ENCODE data around the gene WDFY2.
A peak's percentile ranks its signal among the peaks of the same experiment; 100 is the strongest.
"Not testable (repeated sequence)": the region's sequence is repeated elsewhere in the genome, so short reads cannot be mapped to it uniquely, and the experiment has no call there.

WDFY2 gene

DNA sequence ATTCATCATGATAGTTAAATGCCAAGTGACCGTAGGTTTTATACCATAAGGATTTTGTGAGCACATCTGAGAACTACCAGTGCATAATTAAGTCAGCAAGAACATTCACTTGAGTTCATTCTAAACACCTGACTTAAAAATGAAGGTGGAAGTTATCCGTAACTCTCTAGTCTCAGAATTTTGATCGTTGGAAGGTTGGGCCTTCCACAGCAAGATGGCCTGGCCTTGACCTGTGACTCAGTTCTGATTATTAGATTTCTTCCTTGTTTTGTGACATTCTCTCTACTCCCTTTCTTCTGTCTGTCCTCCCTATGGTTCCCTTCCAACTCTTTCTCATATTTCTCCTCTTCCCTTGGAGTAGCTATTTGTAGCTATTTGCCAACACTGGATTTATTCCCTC is 20.0 kb upstream of the WDFY2 start:
- DNase-seq (ENCODE audit: low read depth): no peak

DNA sequence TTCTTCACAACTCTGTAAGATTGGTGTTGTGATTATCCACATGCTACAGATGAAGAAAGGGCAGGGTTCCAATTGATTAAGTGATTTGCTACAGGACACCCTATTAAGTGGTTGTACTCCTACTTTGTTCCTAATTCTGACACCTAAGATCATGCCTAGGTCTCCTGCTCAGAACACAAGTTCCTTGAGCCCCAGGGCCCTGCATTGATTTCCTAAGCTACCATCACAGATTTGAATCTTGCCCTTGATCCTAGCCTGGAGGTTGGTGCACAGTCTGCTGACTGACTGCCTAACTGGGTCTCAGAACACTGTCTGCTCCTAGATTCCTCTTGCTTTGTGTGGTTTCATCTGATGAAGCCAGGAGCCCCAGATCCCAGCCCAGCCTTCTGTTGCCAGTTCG is 19.6 kb upstream of the WDFY2 start:
- no peak for DNase-seq (ENCODE audit: low read depth)

DNA sequence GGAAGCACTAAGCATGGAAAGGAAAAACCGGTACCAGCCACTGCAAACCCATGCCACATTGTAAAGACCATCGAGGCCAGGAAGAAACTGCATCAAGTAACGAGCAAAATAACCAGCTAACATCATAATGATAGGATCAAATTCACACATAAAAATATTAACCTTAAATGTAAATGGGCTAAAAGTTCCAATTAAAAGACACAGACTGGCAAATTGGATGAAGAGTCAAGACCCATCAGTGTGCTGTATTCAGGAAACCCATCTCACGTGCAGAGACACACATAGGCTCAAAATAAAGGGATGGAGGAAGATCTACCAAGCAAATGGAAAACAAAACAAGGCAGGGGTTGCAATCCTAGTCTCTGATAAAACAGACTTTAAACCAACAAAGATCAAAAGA is 15.3 kb upstream of the WDFY2 start:
- not testable (repeated sequence) for DNase-seq (ENCODE audit: low read depth)

DNA sequence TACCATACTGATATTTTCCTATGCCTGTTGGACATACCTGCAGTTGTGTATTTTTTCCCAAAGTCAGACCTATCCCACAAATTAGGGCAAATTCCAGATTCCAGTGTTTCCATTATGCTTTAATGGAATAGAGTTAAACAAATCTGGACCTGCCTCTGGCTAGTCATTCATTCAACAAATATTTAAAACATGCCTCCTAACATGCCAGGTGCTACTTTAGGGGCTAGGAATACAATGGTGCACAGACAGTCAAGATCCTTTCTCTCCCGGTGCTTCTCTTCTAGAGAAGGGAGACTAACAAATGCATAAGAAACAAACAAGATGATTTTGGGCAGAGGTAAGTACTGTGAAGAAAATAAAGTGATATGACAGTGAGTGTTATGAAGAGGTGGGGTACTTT is 7.5 kb upstream of the WDFY2 start:
- no peak for DNase-seq (ENCODE audit: low read depth)

DNA sequence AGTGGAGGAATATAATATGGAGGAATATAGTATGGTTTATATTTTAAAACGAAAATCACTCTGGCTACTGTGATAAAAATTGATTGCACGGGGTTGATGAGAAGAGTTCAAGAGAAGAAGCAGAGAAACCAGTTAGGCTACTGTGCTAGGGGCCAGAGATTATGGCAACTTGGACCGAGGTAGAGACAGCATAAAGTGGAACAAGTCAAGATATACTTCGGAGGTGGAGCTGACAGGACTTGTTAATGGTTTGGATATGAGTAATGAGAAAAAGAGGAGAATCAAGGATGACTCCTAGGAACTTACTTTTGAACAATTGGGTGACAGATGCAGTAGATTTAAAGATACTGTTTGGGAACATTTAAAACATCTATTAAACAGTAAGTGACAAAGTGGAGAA is 6.6 kb upstream of the WDFY2 start:
- no peak for DNase-seq (ENCODE audit: low read depth)

DNA sequence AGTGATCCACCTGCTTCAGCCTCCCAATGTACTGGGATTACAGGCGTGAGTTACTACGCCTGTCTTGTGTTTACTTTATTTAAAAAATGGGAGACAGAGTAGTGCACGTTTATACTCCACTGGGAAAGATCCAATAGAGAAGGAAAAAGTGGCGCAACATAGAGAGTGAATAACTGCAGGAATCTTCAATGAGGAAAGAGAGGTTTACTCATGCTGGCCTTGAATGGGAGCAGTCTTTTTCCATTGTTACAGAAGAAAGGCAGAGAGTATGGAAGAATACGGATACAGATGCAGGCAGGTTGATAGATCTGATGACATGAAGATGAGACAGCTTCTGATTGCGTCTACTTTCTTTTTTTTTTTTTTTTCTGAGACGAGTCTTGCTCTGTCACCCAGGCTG is 4.6 kb upstream of the WDFY2 start:
- no peak for DNase-seq (ENCODE audit: low read depth)

DNA sequence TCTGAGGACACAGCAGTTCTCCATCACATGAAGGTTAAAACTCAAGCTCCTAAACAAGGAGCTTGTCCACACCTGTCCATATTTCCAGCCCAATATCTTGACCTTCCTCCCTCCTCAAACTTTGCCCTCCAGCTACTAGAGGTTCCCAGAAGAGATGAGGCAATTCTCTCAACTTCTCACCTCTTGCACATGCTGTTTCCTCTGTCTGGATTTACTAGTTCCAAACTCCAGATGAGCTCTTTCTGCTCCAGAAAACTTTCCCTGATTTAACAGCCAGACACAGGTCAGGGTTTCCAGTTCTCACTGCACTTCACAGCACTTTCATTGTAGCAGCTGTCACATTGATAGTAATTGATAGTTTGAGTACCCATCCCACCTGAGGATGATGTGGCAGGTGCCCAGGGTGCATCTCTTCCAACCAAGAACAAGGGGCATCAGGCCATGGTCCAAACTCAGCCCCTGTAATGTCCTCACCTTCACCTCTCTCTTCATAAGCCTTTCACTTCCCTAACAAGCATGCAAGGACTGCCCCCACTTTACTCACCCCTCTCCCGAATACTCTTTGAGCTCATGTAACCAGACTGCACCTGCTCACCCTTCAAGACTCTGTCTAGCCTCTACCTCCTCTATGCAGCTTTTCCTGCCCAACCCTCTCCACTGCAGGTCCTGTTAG is 3.0 kb upstream of the WDFY2 start:
- no peak for DNase-seq (ENCODE audit: low read depth)

DNA sequence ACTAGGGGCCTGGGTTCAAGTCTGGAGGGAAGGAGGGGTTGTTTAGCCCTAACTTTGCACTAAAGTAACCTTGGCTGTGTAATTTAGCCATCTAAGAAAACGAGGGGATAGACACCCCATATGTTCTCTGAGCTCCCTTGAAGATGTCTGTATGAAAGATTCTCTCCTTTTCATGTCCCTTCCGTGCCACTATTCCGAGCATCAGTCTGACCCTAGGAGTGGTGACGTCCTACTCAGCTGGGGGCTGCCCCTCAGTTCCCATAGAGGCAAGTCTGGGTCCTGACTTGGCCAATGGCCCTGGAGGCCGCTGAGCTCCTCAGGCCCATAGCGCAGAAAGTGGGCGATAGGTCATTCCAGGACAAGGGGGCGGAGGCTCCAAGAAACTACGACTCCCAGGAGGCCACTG is 790 bp upstream of the WDFY2 start:
- no peak for DNase-seq (ENCODE audit: low read depth)

DNA sequence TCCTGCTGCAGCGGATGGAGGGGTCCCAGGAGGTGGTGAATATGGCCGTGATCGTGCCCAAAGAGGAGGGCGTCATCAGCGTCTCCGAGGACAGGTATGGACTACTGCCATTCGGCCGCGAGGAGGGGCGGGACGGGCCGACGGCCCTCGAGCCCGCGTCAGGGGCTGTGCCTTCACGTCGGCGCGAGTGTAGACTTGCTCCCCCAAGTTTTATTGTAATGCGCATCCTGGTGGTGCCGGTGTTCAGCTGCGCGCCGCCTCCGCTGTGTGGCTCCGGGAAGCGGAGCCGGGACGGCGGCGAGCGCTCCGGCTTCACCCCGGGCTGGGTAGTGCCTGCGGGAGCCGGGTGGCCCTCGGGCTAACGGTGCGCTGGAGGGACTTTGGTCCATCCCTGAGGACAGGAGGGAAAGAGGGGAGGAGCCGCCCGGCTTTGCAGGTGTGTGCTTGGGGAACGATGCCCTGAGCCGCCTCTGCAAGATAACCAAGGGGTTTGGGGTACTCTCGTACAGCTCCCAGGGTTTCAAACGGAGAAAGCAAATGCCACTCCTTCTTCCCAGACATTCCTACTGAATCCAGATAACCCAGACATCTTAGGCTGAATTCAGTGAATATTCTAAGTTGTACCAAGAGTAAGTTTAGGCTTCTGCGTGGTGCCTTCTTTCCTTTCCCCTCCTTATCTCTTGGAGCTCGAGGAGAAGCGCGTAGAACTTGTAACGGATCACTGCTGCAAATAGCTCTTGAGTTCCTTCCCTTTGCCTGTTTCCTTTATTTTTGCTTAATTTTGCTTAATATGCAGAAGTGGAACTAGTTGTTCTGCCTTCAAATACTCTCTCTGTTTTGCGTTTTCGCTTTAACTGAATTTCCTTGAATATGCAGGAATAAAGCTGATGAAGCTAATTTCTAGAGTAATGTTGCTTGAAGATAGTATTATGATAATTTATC is 740 bp downstream of the WDFY2 start:
- DNase-seq (ENCODE audit: low read depth): peak; percentile 44

DNA sequence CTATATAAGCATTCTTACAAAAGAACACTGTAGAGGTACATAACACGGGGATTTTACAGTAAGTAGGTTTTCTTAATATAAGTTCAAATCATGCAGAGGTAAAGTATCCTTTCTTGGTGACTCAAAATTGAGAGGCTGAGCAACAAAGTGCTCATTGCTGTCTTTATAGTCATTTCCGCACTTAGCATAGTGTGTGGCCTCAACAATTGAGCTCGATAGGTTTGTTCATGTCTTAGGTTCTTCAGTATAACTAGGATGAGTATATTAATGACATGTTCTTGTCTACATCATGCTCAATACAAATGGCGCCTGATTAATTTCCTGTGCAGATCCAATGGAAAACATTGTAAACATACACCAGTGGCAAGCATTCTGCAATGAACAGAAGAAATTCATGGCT is 1.4 kb downstream of the WDFY2 start:
- DNase-seq (ENCODE audit: low read depth): no peak

DNA sequence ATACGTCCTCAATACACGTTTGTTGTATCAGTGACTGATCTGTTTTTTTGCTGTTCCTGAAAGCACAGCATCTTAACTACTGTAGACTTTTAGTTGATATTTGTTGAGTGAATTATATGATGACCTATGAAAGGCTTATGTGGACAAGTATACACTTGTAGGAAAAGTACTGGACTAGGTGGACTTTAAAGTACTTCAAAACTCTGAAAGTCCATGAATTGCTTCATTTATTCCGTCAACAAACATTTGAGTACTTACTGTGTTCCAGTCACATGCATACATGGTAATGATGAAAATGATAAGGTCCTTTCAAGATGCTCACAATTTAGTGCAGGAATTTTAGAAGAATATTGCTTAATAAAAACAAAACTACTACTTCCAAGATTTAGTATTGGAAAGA is 3.1 kb downstream of the WDFY2 start:
- DNase-seq (ENCODE audit: low read depth): no peak

DNA sequence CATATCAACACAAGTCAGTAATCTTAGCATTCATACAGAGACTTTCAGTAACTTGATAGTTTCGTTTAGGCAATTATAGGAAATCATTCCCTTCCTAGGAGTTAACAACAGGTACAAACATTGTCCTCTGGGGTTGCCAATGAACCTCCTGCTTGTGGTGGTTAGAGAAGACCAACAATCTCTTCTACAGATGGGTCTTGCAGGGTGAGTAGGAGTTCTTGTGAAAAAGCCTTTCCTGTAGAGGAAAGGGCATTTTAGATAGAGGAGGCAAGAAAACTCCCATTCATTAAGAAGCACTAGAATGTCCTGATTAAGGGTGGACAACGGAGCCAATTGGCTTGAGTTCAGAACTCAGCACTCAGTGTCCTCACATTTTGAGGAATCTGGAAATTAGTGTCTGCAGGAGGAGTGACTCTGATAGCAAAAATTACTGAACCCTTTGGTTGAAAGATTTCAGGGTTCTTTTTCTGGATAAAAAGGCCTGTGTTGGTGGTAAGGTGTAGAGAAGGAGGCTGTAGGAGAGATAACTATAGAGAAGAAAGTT is 4.2 kb downstream of the WDFY2 start:
- DNase-seq (ENCODE audit: low read depth): no peak

DNA sequence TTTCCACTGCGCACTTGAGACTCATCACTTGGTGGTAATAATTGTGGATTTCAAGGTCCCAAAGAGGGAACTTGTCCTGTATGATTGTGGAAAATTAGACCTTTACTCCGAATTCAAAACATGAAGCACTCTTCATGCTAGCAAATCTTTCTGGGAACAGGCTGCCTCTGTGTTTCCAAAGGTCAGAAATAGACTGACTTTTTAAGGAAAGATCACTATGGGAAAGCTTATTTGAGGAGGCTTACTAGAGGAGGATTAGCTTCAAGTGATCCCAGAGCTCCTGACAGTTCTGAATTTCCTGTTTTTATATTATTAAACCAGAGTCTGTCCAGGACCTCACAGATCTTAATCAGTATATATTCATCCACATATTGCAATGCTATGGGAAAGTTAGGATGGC is 5.5 kb downstream of the WDFY2 start:
- no peak for DNase-seq (ENCODE audit: low read depth)

DNA sequence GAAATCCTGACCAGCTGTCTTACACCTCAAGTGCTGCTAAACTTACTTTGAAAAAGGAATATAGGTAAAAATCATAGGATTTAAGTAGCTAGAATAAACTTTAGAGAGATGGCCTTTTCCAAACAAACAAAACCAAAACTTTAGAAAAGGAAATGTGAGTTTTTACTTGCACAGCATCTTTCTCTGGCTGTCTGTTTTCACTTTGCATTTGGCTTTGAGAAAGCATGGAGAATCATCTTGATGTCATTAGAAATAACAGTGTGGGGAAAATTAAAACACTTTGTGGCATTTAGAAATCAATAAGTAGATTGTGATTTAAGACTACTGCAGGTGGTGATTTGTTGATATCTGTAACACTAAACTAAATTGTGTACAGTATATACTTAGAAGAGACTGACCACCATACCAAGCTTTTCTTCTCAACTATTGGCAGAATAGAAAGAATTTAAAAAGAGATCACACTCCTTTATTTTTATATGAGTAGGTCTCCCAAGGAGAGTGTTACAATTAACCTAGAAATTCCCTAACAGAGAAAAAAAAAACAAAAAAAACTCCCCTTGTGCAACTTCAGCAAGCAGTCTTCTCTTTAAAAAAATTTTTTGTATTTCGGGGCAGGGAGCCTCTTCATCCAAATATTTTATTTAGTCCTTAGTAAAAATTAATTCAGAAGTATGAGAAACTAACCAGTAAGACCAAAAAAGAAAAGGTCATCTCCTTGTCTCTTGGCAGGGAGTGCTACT is 6.1 kb downstream of the WDFY2 start:
- DNase-seq (ENCODE audit: low read depth): no peak

DNA sequence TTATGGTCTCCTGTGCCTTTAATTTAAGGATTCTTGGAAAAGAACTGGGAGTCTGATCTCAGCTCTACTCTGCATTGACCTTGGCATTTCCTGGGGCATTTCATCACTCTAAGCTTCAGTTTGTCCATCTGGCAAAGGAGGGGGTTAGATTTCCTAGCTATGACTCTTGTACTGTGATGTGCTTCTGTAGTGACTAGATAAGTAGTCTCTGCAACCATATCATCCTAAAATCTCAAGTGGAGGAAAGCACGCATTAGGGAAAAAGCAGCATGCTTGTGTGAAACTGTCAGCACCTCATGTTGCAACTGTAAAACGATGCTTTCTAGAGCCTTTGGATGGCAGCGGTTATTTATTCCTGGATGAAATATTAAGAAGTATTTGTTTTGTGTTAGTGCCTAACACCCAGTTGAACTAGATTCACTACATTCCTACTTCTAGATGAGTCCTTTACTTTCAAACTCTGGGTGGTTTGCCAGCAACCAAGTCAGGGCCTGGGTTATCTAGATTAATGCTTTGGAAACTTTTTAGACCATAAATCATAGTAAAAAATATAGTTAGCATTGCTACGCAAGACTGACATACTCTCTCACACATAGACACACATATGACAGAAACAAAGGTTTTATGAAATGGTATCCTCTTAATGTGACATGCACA is 6.8 kb downstream of the WDFY2 start:
- no peak for DNase-seq (ENCODE audit: low read depth)

DNA sequence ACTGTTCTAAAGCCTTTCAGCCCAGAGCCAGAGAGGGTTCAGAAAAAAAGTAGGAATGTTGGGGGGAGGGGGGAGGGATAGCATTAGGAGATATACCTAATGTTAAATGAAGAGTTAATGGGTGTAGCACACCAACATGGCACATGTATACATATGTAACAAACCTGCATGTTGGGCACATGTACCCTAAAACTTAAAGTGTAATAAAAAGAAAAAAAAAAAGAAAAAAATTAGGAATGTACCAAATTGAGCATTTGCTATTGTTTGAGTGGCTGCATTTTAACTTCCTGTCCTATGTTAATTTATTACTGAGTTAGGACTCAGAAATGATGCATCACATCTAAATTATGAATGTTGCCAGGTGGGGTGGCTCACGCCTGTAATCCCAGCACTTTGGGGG is 7.7 kb downstream of the WDFY2 start:
- DNase-seq (ENCODE audit: low read depth): not testable (repeated sequence)

DNA sequence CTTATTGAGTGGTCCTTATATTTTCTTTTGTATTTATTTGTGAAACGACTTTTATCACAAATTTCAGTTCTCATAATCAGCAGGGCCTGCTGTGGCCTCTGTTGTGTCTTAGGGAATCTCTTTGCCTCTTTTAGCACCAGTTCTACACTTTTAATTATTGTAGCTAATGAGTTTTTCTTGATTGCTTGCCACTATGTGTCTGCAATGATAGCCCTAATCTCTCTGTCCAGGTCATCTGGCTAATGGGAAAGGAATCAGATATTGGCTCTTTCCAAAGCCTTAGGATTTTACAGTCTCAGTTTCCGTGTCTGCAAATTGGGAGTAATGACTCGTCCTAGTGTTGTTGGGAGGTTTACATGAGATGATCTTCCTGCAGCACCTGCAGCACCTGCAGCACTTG is 10.2 kb downstream of the WDFY2 start:
- no peak for DNase-seq (ENCODE audit: low read depth)

DNA sequence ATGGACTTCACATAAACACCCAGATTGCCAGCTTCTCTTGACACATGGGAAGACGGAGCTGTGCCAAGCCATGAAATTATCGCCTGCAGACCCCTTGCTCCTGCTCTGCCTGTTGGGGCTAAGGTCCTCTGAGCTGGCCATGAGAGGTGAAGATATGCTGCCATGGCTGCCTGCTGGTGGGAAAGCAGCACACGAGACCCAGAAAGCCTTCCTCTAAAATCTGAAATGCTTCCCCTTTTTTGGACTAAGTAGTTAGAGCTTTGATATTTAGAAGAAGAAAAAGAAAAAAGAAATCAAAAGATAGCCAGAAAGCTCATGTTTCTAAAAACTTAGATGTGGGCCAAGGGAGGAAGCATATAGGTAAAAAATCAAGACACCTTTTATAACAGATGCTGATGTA is 11.2 kb downstream of the WDFY2 start:
- no peak for DNase-seq (ENCODE audit: low read depth)

DNA sequence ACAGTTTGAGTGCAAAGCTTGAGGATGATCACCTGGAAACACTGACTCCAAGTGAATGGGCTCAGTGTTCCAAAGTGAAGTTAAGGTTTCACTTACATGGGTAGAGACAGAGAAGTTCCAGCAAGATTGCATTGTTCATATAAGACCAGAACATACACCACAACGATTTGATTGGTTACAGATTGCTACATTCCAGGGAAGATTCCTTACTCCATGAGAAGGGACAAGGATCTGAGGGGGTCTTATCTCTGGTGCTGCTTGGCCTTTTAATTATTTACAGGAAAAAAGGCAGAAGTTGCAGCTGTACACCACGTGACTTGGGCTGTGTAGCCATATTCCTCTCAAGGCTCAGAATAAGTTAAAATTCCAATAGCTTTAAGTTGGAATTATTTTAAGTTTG is 12.3 kb downstream of the WDFY2 start:
- DNase-seq (ENCODE audit: low read depth): no peak

DNA sequence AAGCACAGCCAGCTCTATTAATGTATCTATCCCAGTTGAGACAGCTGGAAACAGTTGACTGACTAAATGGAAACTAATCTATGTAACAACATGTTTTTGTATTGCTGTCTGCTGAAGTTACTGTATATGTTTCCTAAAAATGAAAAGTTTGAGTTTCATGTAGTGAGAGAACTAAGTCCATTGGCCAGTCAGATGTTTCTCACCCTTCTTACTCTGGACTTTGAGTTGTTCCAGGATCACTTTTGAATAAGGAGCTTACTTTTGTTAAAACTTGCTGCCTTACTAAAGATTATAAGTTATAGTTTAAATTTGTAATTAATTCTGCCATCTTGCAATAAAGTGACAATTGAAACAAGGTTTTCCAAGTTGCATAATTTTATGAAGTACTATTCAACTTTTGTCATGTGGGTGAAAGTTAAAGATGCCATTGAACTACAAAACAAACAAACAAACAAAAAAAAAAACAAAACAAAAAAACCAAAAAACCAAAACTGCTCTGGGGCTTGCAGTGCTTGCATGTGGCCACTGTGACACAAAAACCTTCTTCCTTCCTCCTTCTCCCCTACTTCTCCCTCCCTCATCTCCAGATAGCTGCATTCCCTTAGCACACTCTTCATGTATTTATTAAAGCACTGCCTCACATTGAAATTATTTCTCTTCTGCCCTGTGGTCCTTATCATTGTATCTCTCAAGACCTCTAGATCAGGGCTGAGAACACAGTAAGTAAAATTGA is 15.3 kb downstream of the WDFY2 start:
- DNase-seq (ENCODE audit: low read depth): no peak

DNA sequence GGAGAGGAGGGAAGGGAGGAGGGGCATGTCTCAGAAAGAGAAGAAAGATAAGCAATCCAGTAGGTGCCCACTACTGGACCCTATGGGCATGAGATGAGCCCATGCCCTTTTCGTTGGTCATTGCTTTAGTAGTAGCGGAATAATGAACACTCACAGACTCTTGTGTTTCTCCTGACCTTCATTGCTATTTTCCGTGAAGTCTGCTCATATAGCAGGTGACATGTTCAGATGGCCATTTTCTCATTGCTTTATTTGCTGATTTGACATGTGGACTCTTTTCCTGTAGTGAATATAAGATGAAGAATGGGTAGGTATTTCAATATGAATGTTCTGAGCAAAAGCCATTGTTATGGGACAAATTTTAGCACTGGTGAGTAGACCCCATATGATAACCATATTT is 16.4 kb downstream of the WDFY2 start:
- no peak for DNase-seq (ENCODE audit: low read depth)

Data from stimulated activated CD8-positive, alpha-beta memory T cell treated with anti-CD3 and anti-CD28 coated beads, Interleukin-12 subunit alpha, Interleukin-12 subunit beta, amount 100 ng/mL, for 1 hour (primary cell).